Neutrophil (primary cell): ENCODE results near the gene ZSWIM6.

ENCODE experiments used
- H3K27ac ChIP-seq: fragments of 200-600 bp; sonication (generic); 2 replicates; pipeline ENCODE4 v1.5.1; 2016; ENCODE audit warnings: mild to moderate bottlenecking, moderate library complexity
- H3K27me3 ChIP-seq: fragments of 200-600 bp; sonication (generic); 2 replicates; pipeline ENCODE4 v1.6.0; 2016; ENCODE audit warnings: mild to moderate bottlenecking
- H3K36me3 ChIP-seq: fragments of 200-600 bp; sonication (generic); 2 replicates; pipeline ENCODE4 v1.5.1; 2017
- H3K4me1 ChIP-seq, 2 experiments: fragments of 200-600 bp in 1 of 2; sonication (generic) in 1 of 2; 1 replicate in 1 of 2; 2 replicates in 1 of 2; pipeline versions ENCODE4 v1.5.1 to v1.6.1; 2013 to 2016; ENCODE audit warnings: low read depth in 1 of 2, low read length in 1 of 2, mild to moderate bottlenecking in 1 of 2, moderate library complexity in 1 of 2; ENCODE audit not compliant: control insufficient read depth in 1 of 2, insufficient read depth in 1 of 2
- H3K4me3 ChIP-seq, 2 experiments: fragments of 200-600 bp in 1 of 2; sonication (generic) in 1 of 2; 1 replicate in 1 of 2; 2 replicates in 1 of 2; pipeline ENCODE4 v1.5.1; 2013 to 2016; ENCODE audit warnings: low read depth in 1 of 2, low read length in 1 of 2, mild to moderate bottlenecking in 1 of 2, moderate library complexity in 1 of 2
- H3K9me3 ChIP-seq: fragments of 200-600 bp; sonication (generic); 2 replicates; pipeline ENCODE4 v1.5.1; 2016
- TF ChIP-seq, protein P1 (sequence below): fragments of 200-600 bp; sonication (generic); IDR thresholded peaks from 2 replicates; pipeline ENCODE4 v1.5.1; 2016; ENCODE audit warnings: antibody characterized with exemption

The ZSWIM6 gene

GRCh38 chr5:61311836-61312808 lies 19.9 kb upstream of the ZSWIM6 start:
- Histone ChIP-seq H3K4me1 (no peaks in the 10 kb centered on the region), H3K4me3 (no peak overlapping the region), H3K27ac (no peak overlapping the region), H3K9me3 (no peaks in the 10 kb centered on the region), H3K36me3 (no peaks in the 10 kb centered on the region), H3K27me3 (no peaks in the 10 kb centered on the region)
- TF ChIP-seq, protein P1, sequence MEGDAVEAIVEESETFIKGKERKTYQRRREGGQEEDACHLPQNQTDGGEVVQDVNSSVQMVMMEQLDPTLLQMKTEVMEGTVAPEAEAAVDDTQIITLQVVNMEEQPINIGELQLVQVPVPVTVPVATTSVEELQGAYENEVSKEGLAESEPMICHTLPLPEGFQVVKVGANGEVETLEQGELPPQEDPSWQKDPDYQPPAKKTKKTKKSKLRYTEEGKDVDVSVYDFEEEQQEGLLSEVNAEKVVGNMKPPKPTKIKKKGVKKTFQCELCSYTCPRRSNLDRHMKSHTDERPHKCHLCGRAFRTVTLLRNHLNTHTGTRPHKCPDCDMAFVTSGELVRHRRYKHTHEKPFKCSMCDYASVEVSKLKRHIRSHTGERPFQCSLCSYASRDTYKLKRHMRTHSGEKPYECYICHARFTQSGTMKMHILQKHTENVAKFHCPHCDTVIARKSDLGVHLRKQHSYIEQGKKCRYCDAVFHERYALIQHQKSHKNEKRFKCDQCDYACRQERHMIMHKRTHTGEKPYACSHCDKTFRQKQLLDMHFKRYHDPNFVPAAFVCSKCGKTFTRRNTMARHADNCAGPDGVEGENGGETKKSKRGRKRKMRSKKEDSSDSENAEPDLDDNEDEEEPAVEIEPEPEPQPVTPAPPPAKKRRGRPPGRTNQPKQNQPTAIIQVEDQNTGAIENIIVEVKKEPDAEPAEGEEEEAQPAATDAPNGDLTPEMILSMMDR = no peak

DNA sequence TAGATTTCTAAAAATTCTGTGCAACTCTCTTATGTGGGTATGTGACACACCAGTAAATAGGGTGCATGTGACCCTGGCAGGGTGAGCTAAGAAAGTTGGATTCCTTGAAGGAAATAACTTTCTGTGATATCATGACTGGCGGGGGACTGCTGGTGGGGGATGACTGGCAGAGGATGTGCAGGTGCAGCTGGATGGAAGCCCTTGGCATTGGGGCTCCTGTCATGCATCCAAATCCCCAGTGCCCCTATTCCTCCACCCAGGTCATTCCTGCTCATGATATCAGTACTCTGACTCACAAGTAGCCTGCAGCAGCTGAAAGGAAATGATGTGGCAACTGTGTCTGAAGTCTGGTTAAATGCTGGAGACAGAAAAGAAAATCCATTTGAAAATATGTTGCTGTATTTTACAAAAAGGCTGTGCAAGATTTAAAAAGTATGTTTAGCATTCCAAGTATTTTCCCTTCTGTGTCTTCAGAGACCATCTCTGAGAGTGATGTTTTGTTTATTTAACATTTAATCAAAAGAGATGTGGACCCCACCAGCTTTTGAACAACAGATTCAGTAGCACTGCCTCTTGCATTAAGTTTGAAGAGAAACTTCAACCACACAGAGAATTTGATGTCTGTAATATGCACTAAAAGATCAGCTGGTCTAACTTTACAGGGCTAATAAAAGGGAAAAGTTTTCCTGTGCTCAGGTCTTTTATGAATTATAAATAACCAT lies 17.9 kb upstream of the ZSWIM6 start:
- Histone ChIP-seq H3K9me3 (no peaks in the 10 kb centered on the region), H3K27ac (no peak overlapping the region), H3K4me3 (no peak overlapping the region), H3K27me3 (no peaks in the 10 kb centered on the region), H3K36me3 (no peaks in the 10 kb centered on the region), H3K4me1 (peaks cover 0 to 2% of the 10 kb centered on the region in 2 experiments)
- TF ChIP-seq, protein P1 = no peak

GRCh38 chr5:61318376-61318775 lies 13.7 kb upstream of the ZSWIM6 start:
- Histone ChIP-seq H3K27me3 (no peaks in the 10 kb centered on the region), H3K4me3 (no peak overlapping the region), H3K36me3 (no peaks in the 10 kb centered on the region), H3K9me3 (no peaks in the 10 kb centered on the region), H3K27ac (no peak overlapping the region), H3K4me1 (peaks cover 14 to 16% of the 10 kb centered on the region in 2 experiments)
- TF ChIP-seq, protein P1 = no peak

- H3K36me3 ChIP-seq = no peaks in the 10 kb centered on the region
- no peaks in the 10 kb centered on the region for H3K27me3 ChIP-seq
- H3K4me3 ChIP-seq = no peak overlapping the region
- H3K4me1 ChIP-seq = peaks cover 14 to 16% of the 10 kb centered on the region in 2 experiments
- H3K27ac ChIP-seq = no peak overlapping the region
- TF ChIP-seq, protein P1 = no peak
- H3K9me3 ChIP-seq = no peaks in the 10 kb centered on the region
Observed at GRCh38 chr5:61319388-61320146, 12.5 kb upstream of the ZSWIM6 start.

DNA sequence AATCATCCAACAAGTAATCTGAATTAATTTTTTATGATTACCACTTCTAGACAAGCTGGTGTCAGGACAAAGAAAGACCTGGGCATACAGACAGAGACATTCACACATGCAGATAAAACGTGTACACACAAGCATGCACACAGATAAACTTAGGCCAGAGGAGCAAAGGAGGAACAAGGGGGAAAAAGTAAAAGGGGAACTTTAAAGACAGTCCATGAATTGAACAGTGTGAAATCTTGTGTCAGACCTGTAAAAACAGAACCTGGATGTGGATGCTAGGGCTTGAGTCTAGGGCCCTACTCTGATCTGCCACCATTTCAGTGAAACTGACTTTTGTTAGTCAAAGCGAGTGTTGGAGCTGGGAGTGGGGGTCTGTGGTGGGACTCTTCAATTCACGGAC lies 11.2 kb upstream of the ZSWIM6 start:
- Histone ChIP-seq H3K4me1 (peaks cover 14 to 16% of the 10 kb centered on the region in 2 experiments), H3K27ac (peak overlapping the region; percentile 39), H3K4me3 (no peak overlapping the region), H3K36me3 (no peaks in the 10 kb centered on the region), H3K9me3 (no peaks in the 10 kb centered on the region), H3K27me3 (no peaks in the 10 kb centered on the region)
- TF ChIP-seq, protein P1 = no peak
